Suprapubic skin (tissue), 4 donors: ENCODE data around the gene MAST4.

ENCODE experiments used
- EP300 ChIP-seq: sonication (generic); formaldehyde crosslinking; IDR thresholded peaks from one replicate; pipeline ENCODE4 v1.6.1; 2017; ENCODE audit warnings: antibody characterized with exemption
- POLR2A ChIP-seq, 2 donors: fragments of 450-650 bp; IDR thresholded peaks; one replicate each; pipeline ENCODE4 v1.6.1; 2017; ENCODE audit warnings: antibody characterized with exemption in 2 of 2, mild to moderate bottlenecking in 2 of 2, moderate library complexity in 2 of 2
- POLR2AphosphoS5 ChIP-seq, 3 donors: sonication (generic); formaldehyde crosslinking; IDR thresholded peaks; one replicate each; pipeline ENCODE4 v1.6.1; 2017; ENCODE audit warnings: antibody characterized with exemption in 3 of 3
- TF ChIP-seq, protein P1 (sequence below), 2 donors: fragments of 200-600 bp in 1 of 2; fragments of 450-650 bp in 1 of 2; sonication (generic) in 1 of 2; IDR thresholded peaks; one replicate each; pipeline ENCODE4 v1.5.1; 2016 to 2019; ENCODE audit warnings: antibody characterized with exemption in 2 of 2, mild to moderate bottlenecking in 1 of 2, moderate library complexity in 1 of 2

DNA sequence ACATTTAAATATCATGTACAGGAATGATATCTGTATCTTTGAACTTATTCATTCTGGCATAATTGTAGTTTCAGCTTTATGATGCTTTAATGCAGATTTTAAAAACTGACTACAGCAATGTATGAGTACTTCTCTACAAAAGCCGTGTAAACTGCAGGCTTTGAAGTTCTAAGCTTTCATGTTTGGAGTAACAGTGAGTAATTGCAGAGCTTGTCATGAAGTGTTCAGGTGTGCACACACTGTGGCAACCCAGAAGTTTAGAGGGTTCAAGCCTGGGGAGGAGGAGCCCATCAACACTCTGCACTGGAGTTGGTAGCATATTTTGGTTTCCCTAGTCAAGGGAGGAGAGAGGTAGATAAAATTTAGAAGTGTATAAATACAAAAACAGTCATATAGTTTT lies 469.5 kb downstream of the MAST4 start:
- TF ChIP-seq, protein P1, sequence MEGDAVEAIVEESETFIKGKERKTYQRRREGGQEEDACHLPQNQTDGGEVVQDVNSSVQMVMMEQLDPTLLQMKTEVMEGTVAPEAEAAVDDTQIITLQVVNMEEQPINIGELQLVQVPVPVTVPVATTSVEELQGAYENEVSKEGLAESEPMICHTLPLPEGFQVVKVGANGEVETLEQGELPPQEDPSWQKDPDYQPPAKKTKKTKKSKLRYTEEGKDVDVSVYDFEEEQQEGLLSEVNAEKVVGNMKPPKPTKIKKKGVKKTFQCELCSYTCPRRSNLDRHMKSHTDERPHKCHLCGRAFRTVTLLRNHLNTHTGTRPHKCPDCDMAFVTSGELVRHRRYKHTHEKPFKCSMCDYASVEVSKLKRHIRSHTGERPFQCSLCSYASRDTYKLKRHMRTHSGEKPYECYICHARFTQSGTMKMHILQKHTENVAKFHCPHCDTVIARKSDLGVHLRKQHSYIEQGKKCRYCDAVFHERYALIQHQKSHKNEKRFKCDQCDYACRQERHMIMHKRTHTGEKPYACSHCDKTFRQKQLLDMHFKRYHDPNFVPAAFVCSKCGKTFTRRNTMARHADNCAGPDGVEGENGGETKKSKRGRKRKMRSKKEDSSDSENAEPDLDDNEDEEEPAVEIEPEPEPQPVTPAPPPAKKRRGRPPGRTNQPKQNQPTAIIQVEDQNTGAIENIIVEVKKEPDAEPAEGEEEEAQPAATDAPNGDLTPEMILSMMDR (IDR thresholded peaks at IDR 0.05), result no peak
- TF ChIP-seq POLR2AphosphoS5 (IDR thresholded peaks at IDR 0.05) (no peak), EP300 (no peak), POLR2A (IDR thresholded peaks at IDR 0.05) (no peak)
